Neural crest cell (in vitro differentiated cells): Measurements from ENCODE around the gene SLX4IP. TPM values are rescaled to one million over a fixed set of nuclear protein-coding genes. Genes with fewer than 3 reads are reported as not detected.
A peak's percentile ranks its signal among the peaks of the same experiment; 100 is the strongest.

ENCODE experiments used
- DNase-seq: peaks from one replicate; pipeline ENCODE4 v3.0.0; 2021; ENCODE audit warnings: low read depth, mixed read lengths, low spot score
- H3K27ac Mint-ChIP-seq: one replicate; pipeline ENCODE4 v1.8.0; 2021; ENCODE audit warnings: mild to moderate bottlenecking, mixed read lengths; ENCODE audit not compliant: unreplicated experiment
- H3K27me3 Mint-ChIP-seq: 2 replicates; pipeline ENCODE4 v1.8.0; 2021; ENCODE audit warnings: low read depth, mild to moderate bottlenecking, mixed read lengths
- H3K36me3 Mint-ChIP-seq: 2 replicates; pipeline ENCODE4 v1.8.0; 2021; ENCODE audit warnings: low read depth, mild to moderate bottlenecking, mixed read lengths
- H3K4me1 Mint-ChIP-seq: 2 replicates; pipeline ENCODE4 v1.8.0; 2021; ENCODE audit warnings: mixed read lengths
- H3K4me3 Mint-ChIP-seq: one replicate; pipeline ENCODE4 v1.8.0; 2021; ENCODE audit warnings: mild to moderate bottlenecking, mixed read lengths
- H3K9me3 Mint-ChIP-seq: 2 replicates; pipeline ENCODE4 v1.8.0; 2021; ENCODE audit warnings: mixed read lengths
- CTCF ChIP-seq: fragments of 200-600 bp; sonication (generic); conservative IDR thresholded peaks from 2 replicates; pipeline ENCODE4 v1.5.0; 2021; ENCODE audit warnings: antibody characterized with exemption, mild to moderate bottlenecking
- total RNA-seq: library from RNA; stranded (reverse); gene quantifications from 2 replicates; pipeline ENCODE4 v1.2.1, GENCODE V29; 2021

Gene SLX4IP
- total RNA-seq, 1 donor from 2014 or later: 8.5 TPM

- no peak overlapping the region for H3K4me3 Mint-ChIP-seq
- no peaks in the 10 kb centered on the region for H3K9me3 Mint-ChIP-seq
- H3K36me3 Mint-ChIP-seq: no peaks in the 10 kb centered on the region
- no peaks in the 10 kb centered on the region for H3K27me3 Mint-ChIP-seq
- no peak for DNase-seq
- H3K27ac Mint-ChIP-seq: no peak overlapping the region
- peaks cover 51% of the 10 kb centered on the region for H3K4me1 Mint-ChIP-seq
- TF ChIP-seq CTCF: no peak
Measured at GRCh38 chr20:10497283-10497682, 62.2 kb downstream of the SLX4IP start.

GRCh38 chr20:10497791-10498190 lies 62.7 kb downstream of the SLX4IP start:
- no peaks in the 10 kb centered on the region for H3K9me3 Mint-ChIP-seq
- no peak overlapping the region for H3K27ac Mint-ChIP-seq
- H3K27me3 Mint-ChIP-seq: no peaks in the 10 kb centered on the region
- H3K36me3 Mint-ChIP-seq: no peaks in the 10 kb centered on the region
- H3K4me1 Mint-ChIP-seq: peaks cover 54% of the 10 kb centered on the region
- H3K4me3 Mint-ChIP-seq: no peak overlapping the region
- DNase-seq: no peak
- TF ChIP-seq CTCF: no peak

GRCh38 chr20:10498200-10498599 lies 63.1 kb downstream of the SLX4IP start:
- no peak for TF ChIP-seq CTCF
- Mint-ChIP-seq H3K27ac (no peak overlapping the region), H3K9me3 (no peaks in the 10 kb centered on the region), H3K4me1 (peaks cover 54% of the 10 kb centered on the region), H3K36me3 (no peaks in the 10 kb centered on the region), H3K27me3 (no peaks in the 10 kb centered on the region), H3K4me3 (no peak overlapping the region)
- no peak for DNase-seq

GRCh38 chr20:10501402-10501801 lies 66.3 kb downstream of the SLX4IP start:
- H3K9me3 Mint-ChIP-seq: peaks cover 3% of the 10 kb centered on the region
- no peak for DNase-seq
- TF ChIP-seq CTCF: no peak
- H3K27ac Mint-ChIP-seq: peak overlapping the region; percentile 93
- H3K27me3 Mint-ChIP-seq: no peaks in the 10 kb centered on the region
- no peak overlapping the region for H3K4me3 Mint-ChIP-seq
- H3K4me1 Mint-ChIP-seq: peaks cover 65% of the 10 kb centered on the region
- H3K36me3 Mint-ChIP-seq: no peaks in the 10 kb centered on the region

GRCh38 chr20:10502098-10502526 lies 67.0 kb downstream of the SLX4IP start:
- TF ChIP-seq CTCF: no peak
- Mint-ChIP-seq H3K9me3 (peaks cover 3% of the 10 kb centered on the region), H3K27ac (no peak overlapping the region), H3K4me3 (no peak overlapping the region), H3K4me1 (peaks cover 63% of the 10 kb centered on the region), H3K27me3 (no peaks in the 10 kb centered on the region), H3K36me3 (no peaks in the 10 kb centered on the region)
- no peak for DNase-seq

- Mint-ChIP-seq H3K36me3 (no peaks in the 10 kb centered on the region), H3K9me3 (peaks cover 3% of the 10 kb centered on the region), H3K27me3 (no peaks in the 10 kb centered on the region), H3K4me1 (peaks cover 64% of the 10 kb centered on the region), H3K27ac (no peak overlapping the region), H3K4me3 (no peak overlapping the region)
- no peak for TF ChIP-seq CTCF
- DNase-seq: no peak
Measured at GRCh38 chr20:10504608-10504993, 69.5 kb downstream of the SLX4IP start.
